HEK293 (cell line): ENCODE results near the gene CAPZB.

Experiments used
- ZFP41 ChIP-seq: fragments of 450-650 bp; formaldehyde crosslinking; IDR thresholded peaks from 2 replicates; pipeline ENCODE4 v1.5.1; 2016; ENCODE audit warnings: missing biosample characterization, missing genetic modification characterization, borderline replicate concordance
- ZNF121 ChIP-seq: fragments of 450-650 bp; formaldehyde crosslinking; IDR thresholded peaks from 2 replicates; pipeline ENCODE4 v1.5.1; 2016; ENCODE audit warnings: missing biosample characterization, missing genetic modification characterization
- ZNF530 ChIP-seq: fragments of 450-650 bp; formaldehyde crosslinking; IDR thresholded peaks from 2 replicates; pipeline ENCODE4 v1.5.1; 2016; ENCODE audit warnings: low read depth, missing biosample characterization, missing genetic modification characterization
- TF ChIP-seq, protein P1 (sequence below): fragments of 450-650 bp; formaldehyde crosslinking; IDR thresholded peaks from 2 replicates; pipeline ENCODE4 v1.5.1; 2016; ENCODE audit warnings: missing biosample characterization, missing genetic modification characterization
- TF ChIP-seq, protein P2 (sequence below): sonication (generic); formaldehyde crosslinking; IDR thresholded peaks from 2 replicates; pipeline ENCODE4 v1.8.1; 2022; ENCODE audit warnings: mild to moderate bottlenecking, moderate library complexity, missing genetic modification reagents
- TF ChIP-seq, protein P3 (sequence below): fragments of 450-650 bp; formaldehyde crosslinking; IDR thresholded peaks from 2 replicates; pipeline ENCODE4 v1.5.1; 2016; ENCODE audit warnings: missing biosample characterization, missing genetic modification characterization

DNA sequence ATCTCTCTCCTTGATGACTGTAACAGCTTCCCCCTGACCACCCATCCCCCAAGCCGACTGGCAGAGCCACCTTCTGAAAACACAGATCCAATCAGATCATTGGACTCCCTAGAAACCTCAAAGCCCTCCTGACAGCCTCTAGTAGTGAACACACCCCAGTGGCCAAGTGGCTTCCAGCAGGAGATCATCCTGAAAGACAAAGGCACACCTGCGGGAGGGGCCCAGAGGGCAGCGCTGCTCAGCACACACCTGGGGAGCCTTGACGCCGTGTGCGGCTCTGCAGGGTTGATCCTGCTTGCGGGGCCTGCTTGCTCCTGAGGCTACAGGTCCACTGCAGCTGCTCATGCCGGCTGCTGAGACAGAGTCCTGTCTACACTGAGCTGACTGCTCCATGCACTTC lies 131.7 kb downstream of the CAPZB start:
- TF ChIP-seq, protein P1, sequence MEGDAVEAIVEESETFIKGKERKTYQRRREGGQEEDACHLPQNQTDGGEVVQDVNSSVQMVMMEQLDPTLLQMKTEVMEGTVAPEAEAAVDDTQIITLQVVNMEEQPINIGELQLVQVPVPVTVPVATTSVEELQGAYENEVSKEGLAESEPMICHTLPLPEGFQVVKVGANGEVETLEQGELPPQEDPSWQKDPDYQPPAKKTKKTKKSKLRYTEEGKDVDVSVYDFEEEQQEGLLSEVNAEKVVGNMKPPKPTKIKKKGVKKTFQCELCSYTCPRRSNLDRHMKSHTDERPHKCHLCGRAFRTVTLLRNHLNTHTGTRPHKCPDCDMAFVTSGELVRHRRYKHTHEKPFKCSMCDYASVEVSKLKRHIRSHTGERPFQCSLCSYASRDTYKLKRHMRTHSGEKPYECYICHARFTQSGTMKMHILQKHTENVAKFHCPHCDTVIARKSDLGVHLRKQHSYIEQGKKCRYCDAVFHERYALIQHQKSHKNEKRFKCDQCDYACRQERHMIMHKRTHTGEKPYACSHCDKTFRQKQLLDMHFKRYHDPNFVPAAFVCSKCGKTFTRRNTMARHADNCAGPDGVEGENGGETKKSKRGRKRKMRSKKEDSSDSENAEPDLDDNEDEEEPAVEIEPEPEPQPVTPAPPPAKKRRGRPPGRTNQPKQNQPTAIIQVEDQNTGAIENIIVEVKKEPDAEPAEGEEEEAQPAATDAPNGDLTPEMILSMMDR (tag by site-specific recombination): no peak
- TF ChIP-seq ZNF530 (tag by site-specific recombination): no peak
- TF ChIP-seq ZFP41 (tag by site-specific recombination): no peak
- TF ChIP-seq, protein P2, sequence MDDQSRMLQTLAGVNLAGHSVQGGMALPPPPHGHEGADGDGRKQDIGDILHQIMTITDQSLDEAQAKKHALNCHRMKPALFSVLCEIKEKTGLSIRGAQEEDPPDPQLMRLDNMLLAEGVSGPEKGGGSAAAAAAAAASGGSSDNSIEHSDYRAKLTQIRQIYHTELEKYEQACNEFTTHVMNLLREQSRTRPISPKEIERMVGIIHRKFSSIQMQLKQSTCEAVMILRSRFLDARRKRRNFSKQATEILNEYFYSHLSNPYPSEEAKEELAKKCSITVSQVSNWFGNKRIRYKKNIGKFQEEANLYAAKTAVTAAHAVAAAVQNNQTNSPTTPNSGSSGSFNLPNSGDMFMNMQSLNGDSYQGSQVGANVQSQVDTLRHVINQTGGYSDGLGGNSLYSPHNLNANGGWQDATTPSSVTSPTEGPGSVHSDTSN: no peak
- TF ChIP-seq, protein P3, sequence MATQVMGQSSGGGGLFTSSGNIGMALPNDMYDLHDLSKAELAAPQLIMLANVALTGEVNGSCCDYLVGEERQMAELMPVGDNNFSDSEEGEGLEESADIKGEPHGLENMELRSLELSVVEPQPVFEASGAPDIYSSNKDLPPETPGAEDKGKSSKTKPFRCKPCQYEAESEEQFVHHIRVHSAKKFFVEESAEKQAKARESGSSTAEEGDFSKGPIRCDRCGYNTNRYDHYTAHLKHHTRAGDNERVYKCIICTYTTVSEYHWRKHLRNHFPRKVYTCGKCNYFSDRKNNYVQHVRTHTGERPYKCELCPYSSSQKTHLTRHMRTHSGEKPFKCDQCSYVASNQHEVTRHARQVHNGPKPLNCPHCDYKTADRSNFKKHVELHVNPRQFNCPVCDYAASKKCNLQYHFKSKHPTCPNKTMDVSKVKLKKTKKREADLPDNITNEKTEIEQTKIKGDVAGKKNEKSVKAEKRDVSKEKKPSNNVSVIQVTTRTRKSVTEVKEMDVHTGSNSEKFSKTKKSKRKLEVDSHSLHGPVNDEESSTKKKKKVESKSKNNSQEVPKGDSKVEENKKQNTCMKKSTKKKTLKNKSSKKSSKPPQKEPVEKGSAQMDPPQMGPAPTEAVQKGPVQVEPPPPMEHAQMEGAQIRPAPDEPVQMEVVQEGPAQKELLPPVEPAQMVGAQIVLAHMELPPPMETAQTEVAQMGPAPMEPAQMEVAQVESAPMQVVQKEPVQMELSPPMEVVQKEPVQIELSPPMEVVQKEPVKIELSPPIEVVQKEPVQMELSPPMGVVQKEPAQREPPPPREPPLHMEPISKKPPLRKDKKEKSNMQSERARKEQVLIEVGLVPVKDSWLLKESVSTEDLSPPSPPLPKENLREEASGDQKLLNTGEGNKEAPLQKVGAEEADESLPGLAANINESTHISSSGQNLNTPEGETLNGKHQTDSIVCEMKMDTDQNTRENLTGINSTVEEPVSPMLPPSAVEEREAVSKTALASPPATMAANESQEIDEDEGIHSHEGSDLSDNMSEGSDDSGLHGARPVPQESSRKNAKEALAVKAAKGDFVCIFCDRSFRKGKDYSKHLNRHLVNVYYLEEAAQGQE: no peak
- TF ChIP-seq ZNF121 (tag by site-specific recombination): no peak
